ENCODE data around the gene ADGRE2. TPM values are rescaled to one million over a fixed set of nuclear protein-coding genes. Genes with fewer than 3 reads are reported as not detected.

ADGRE2 gene
- total and polyA plus RNA-seq, 11 donors: 0.40 to 11.6 (median 0.84) TPM

DNA sequence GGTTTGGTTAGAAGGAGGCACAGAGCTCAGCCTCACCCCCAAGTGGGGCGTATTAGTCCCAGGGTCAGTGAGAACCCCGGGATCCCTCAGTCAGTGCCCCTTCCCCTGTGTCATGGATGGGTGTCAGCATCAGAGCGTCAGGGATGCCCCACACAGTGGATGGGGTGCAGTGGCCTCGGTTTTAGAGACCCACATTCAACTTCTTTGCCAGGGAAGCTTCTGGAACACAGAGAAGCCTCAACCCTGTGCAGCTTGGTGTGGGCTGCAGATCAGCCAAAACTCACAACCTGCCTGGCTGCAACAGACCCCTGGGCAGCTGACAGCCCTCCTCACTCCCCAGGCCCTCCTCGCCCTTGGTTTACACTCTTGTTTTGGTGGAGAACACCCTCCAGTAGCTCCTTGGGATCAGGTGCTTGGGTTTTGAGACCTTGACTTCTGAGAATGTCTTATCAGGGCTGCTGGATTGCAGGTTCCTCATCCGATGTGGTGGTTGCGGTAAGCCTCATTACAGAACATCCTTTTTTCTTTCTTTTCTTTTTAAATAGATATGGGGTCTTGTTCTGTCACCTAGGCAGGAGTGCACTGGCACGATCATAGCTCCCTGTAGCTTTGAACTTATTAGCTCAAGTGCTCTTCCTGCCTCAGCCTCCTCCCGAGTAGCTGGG, 77.5 kb downstream of the ADGRE2 start:
- ATAC-seq: no peak
- H3K4me1 ChIP-seq: no peaks in the 10 kb centered on the region
- TF ChIP-seq, protein P1, sequence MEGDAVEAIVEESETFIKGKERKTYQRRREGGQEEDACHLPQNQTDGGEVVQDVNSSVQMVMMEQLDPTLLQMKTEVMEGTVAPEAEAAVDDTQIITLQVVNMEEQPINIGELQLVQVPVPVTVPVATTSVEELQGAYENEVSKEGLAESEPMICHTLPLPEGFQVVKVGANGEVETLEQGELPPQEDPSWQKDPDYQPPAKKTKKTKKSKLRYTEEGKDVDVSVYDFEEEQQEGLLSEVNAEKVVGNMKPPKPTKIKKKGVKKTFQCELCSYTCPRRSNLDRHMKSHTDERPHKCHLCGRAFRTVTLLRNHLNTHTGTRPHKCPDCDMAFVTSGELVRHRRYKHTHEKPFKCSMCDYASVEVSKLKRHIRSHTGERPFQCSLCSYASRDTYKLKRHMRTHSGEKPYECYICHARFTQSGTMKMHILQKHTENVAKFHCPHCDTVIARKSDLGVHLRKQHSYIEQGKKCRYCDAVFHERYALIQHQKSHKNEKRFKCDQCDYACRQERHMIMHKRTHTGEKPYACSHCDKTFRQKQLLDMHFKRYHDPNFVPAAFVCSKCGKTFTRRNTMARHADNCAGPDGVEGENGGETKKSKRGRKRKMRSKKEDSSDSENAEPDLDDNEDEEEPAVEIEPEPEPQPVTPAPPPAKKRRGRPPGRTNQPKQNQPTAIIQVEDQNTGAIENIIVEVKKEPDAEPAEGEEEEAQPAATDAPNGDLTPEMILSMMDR (IDR thresholded peaks at IDR 0.05): no peak
- TF ChIP-seq POLR2A (IDR thresholded peaks at IDR 0.05): no peak
- no peaks in the 10 kb centered on the region for H3K27me3 ChIP-seq
- H3K27ac ChIP-seq: no peak overlapping the region
- intact Hi-C loops (cut with DNase I): no loop called here
- peaks cover 4 to 100% (median 95%) of the 10 kb centered on the region in 9 donors for H3K36me3 ChIP-seq
- H3K9me3 ChIP-seq: peaks cover 0 to 9% (median 0%) of the 10 kb centered on the region in 12 donors
- WGBS, 4 donors: 96 to 98% (median 97%) methylated on average over 9 of the region's 9 CpGs
- no peak overlapping the region for H3K4me3 ChIP-seq
- no peak for DNase-seq

DNA sequence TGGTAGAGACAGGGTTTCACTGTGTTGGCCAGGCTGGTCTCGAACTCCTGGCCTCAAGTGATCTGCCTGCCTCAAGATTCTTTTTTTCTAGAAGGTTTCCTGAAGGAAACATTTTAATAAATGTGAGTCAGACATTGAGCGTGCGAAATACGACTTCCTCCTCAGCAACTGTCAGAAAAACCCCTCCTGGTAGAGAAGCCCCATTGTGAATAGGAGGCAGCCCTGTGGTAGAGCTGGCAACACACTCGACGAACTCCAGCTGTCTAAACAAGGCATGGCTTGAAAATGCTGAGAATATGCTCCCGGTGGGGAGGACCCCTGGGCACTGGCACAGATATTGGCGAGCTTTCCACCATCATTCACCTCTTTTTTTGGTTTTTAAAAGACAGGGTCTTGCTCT, 78.7 kb downstream of the ADGRE2 start:
- no peak overlapping the region for H3K4me3 ChIP-seq
- no peaks in the 10 kb centered on the region for H3K27me3 ChIP-seq
- H3K36me3 ChIP-seq: peaks cover 4 to 100% (median 96%) of the 10 kb centered on the region in 9 donors
- TF ChIP-seq, protein P1 (IDR thresholded peaks at IDR 0.05): no peak
- no peak for TF ChIP-seq POLR2A (IDR thresholded peaks at IDR 0.05)
- DNase-seq (no peak), ATAC-seq (no peak)
- no peaks in the 10 kb centered on the region for H3K4me1 ChIP-seq
- intact Hi-C loops (cut with DNase I): no loop called here
- 87 to 97% (median 90%) methylated on average over 8 of the region's 8 CpGs for WGBS, 4 donors
- H3K27ac ChIP-seq: no peak overlapping the region
- peaks cover 0 to 9% (median 0%) of the 10 kb centered on the region in 12 donors for H3K9me3 ChIP-seq

DNA sequence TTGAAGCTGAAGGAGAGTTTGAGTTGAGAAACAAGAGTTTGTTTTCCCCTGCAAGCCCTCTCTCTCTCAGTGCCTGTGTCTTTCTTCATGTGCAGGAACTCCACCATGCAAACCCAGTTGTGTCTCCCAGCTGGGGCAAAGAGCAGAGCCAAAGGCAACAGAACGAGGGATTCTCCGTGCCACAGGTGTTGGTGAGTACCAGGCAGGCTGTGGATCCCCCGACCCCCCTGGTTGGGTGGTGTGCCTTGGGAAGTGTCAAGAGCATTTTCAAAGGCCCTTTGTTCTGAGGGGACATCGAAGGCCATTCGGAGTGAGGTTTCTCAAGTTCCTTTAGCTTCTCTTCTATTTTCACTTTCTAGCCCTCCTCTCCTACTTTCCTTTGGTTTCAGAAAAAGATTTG, 82.9 kb downstream of the ADGRE2 start:
- Histone ChIP-seq H3K36me3 (peaks cover 4 to 78% (median 71%) of the 10 kb centered on the region in 9 donors), H3K4me3 (no peak overlapping the region), H3K9me3 (no peaks in the 10 kb centered on the region), H3K27ac (no peak overlapping the region), H3K4me1 (peaks cover 0 to 16% (median 8%) of the 10 kb centered on the region in 12 donors), H3K27me3 (no peaks in the 10 kb centered on the region)
- no peak for DNase-seq
- TF ChIP-seq, protein P1 (IDR thresholded peaks at IDR 0.05): no peak
- TF ChIP-seq POLR2A (IDR thresholded peaks at IDR 0.05): no peak
- no peak for ATAC-seq
- 91 to 95% (median 94%) methylated on average over 5 of the region's 5 CpGs for WGBS, 4 donors
- intact Hi-C loops (cut with DNase I): no loop called here

DNA sequence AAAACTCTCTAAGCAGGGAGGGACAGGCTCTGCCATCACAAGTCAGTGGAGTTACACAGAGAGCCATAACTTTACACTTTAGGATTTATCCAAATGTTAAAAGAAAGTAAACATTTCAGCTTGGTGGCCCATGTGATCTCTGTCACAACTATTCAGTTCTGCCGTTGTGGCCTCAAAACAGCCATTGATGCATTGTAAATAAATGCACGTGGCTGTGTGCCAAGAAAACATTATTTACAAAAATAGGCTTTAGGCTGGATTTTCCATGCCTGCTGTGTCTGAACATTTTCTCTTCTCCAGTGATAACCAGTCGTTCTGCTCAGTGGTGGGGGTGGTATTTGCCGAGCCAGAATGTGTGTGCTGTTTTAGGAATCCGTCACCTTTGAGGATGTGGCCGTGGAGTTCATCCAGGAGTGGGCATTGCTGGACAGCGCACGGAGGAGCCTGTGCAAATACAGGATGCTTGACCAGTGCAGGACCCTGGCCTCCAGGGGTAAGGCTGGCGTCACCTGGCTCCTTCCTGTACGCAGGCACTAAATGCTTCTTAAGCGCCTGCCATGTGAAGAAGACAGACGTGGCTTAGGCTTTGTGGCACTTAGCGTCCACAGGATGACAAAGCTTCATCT, 83.6 kb downstream of the ADGRE2 start:
- no peak for ATAC-seq
- no peaks in the 10 kb centered on the region for H3K9me3 ChIP-seq
- no peaks in the 10 kb centered on the region for H3K27me3 ChIP-seq
- WGBS, 4 donors: 86 to 90% (median 86%) methylated on average over 13 of the region's 13 CpGs
- intact Hi-C loops (cut with DNase I): no loop called here
- peaks cover 0 to 18% (median 10%) of the 10 kb centered on the region in 12 donors for H3K4me1 ChIP-seq
- no peak for DNase-seq
- TF ChIP-seq POLR2A (IDR thresholded peaks at IDR 0.05): no peak
- TF ChIP-seq, protein P1 (IDR thresholded peaks at IDR 0.05): no peak
- no peak overlapping the region for H3K27ac ChIP-seq
- H3K4me3 ChIP-seq: no peak overlapping the region
- peaks cover 4 to 71% (median 64%) of the 10 kb centered on the region in 9 donors for H3K36me3 ChIP-seq
